GM21619 (cell line): ENCODE results near the gene IGFBP6.

ENCODE experiments used
- ATAC-seq: cut with Tn5 transposase; IDR thresholded peaks from one replicate; pipeline ENCODE4 v1.9.1; 2021; ENCODE audit not compliant: unreplicated experiment

The IGFBP6 gene

DNA sequence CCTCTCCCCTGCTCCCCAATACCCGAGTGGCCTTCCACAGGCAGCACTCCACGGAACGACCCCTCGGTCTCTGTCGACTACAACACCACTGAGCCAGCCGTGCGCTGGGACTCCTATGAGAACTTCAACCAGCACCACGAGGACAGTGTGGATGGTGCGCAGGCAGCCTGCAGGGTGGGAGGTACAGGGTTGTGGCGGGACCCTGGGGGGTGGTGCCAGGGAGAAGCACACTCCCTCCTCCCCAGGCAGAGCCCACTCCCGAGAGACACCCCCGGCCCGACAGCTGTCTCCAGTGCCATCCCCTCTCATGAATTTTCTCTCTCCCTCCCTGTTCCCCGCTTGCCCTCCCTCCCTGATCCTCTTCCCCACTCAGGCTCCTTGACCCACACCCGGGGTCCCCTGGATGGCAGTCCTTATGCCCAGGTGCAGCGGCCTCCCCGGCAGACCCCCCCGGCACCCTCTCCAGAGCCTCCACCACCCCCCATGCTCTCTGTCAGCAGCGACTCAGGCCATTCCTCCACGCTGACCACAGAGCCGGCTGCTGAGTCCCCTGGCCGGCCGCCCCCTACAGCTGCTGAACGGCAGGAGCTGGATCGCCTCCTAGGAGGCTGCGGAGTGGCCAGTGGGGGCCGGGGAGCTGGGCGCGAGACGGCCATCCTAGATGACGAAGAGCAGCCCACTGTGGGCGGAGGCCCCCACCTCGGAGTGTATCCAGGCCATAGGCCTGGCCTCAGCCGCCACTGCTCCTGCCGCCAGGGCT lies 38.6 kb upstream of the IGFBP6 start:
- ATAC-seq: no peak

DNA sequence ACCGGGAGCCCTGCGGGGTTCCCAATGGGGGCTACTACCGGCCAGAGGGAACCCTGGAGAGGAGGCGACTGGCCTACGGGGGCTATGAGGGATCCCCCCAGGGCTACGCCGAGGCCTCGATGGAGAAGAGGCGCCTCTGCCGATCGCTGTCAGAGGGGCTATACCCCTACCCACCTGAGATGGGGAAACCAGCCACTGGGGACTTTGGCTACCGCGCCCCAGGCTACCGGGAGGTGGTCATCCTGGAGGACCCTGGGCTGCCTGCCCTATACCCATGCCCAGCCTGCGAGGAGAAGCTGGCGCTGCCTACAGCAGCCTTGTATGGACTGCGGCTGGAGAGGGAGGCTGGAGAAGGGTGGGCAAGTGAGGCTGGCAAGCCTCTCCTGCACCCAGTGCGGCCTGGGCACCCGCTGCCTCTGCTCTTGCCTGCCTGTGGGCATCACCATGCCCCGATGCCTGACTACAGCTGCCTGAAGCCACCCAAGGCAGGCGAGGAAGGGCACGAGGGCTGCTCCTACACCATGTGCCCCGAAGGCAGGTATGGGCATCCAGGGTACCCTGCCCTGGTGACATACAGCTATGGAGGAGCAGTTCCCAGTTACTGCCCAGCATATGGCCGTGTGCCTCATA lies 37.9 kb upstream of the IGFBP6 start:
- no peak for ATAC-seq

DNA sequence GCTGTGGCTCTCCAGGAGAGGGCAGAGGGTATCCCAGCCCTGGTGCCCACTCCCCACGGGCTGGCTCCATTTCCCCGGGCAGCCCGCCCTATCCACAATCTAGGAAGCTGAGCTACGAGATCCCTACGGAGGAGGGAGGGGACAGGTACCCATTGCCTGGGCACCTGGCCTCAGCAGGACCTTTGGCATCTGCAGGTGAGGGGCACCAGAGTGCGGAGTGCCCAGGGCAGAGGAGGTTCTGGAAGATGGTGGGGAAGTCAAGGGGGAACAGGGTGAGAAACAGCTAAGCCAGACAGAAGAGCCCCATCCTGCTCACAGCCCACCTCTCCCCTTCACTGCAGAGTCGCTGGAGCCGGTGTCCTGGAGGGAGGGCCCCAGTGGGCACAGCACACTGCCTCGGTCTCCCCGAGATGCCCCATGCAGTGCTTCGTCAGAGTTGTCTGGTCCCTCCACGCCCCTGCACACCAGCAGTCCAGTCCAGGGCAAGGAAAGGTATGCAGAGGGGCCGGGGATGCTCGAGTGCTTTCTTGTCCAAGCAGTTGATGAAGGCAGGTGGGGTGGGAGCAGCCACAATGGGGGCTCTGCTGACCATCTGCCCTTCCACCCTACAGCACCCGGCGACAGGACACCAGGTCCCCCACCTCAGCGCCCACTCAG lies 37.3 kb upstream of the IGFBP6 start:
- no peak for ATAC-seq

DNA sequence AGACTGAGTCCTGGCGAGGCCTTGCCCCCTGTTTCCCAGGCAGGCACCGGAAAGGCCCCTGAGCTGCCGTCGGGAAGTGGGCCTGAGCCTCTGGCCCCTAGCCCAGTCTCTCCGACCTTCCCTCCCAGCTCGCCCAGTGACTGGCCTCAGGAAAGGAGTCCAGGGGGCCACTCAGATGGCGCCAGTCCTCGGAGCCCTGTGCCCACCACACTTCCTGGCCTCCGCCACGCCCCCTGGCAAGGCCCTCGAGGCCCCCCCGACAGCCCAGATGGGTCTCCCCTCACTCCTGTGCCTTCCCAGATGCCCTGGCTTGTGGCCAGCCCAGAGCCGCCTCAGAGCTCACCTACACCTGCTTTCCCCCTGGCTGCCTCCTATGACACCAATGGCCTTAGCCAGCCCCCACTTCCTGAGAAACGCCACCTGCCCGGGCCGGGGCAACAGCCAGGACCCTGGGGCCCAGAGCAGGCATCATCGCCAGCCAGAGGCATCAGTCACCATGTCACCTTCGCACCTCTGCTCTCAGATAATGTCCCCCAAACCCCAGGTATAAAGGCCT lies 36.7 kb upstream of the IGFBP6 start:
- no peak for ATAC-seq

DNA sequence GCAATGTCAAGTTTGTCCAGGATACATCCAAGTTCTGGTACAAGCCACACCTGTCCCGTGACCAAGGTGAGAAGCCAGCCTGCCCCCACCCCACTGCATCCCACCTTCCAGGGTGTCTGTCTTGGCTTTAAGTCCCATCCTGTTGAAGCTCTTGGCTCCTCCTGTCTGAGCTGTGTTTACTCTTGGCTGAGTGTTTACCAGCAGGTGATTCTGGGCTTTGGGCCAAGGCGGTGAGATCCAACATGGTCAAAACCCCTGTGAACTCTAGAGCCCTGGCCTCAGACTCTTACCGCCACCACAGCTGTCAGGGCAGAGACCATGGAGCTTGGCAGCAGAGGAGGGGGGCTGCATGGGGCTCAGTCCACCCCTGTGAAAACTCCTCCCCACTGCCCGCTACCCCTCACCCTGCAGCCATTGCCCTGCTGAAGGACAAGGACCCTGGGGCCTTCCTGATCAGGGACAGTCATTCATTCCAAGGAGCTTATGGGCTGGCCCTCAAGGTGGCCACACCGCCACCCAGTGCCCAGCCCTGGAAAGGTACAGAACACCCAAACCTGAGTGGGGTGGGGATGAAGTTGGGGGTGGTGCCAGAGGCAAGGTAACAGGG lies 36.0 kb upstream of the IGFBP6 start:
- ATAC-seq: no peak

DNA sequence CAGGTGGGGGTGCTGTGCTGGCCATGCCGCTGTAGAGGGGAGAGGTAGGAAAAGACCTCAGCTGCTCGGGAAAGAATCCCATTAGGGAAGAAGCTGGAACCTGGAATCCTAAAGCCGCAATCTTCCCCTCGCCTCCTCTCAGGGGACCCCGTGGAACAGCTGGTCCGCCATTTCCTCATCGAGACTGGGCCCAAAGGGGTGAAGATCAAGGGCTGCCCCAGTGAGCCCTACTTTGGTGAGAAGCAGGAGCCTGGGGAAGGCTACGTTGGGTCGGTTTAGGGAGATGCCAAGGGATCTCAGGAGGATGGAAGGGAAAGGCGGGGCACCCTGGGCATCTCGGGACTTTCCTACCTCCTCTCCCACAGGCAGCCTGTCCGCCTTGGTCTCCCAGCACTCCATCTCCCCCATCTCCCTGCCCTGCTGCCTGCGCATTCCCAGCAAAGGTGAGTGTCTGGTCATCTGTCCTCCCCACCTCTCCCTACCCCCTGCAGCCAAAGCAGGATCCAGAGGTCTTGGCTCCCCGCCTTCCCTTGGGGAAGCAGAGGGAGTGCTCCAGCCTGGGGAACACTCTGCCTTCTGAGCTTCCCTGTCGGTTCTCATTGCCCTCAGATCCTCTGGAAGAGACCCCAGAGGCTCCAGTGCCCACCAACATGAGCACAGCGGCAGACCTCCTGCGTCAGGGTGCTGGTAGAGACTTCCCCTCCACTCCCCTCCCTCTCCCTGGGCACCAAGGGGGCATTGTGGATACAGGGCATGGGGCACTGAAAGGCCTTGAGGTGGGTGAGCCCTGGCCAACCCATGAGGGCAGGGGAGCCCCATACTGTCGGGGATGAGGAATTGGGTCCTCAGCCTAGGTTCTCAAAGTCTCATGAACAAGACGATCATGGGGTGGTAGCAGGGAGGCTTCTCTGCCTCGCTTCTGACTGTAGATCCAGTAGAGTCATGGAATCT lies 35.2 kb upstream of the IGFBP6 start:
- no peak for ATAC-seq

DNA sequence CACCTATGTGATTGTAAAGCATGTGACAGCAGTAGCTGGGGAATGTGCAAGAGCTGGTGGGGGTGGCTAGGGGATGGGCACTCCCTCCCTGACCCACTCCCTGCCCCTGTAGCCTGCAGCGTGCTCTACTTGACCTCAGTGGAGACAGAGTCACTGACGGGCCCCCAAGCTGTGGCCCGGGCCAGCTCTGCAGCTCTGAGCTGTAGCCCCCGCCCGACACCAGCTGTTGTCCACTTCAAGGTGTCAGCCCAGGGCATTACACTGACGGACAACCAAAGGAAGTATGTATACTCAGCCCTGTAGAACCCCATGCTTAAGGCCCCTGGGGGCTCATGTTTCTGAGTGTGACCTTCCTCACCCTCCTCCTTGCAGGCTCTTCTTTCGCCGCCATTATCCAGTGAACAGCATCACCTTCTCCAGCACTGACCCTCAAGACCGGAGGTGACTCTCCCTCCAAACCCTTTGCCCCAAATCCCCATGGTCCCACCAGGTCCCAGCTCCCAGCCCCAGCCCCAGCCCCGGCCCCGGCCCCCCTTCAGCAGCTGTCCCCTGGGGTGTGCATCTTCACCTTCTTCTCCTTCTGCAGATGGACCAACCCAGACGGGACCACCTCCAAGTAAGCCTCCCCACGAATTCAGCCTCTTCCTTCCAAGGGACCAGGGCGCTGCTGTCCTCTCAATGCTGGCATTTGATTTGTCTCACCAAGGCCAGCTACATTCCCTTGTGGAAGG lies 34.3 kb upstream of the IGFBP6 start:
- no peak for ATAC-seq

DNA sequence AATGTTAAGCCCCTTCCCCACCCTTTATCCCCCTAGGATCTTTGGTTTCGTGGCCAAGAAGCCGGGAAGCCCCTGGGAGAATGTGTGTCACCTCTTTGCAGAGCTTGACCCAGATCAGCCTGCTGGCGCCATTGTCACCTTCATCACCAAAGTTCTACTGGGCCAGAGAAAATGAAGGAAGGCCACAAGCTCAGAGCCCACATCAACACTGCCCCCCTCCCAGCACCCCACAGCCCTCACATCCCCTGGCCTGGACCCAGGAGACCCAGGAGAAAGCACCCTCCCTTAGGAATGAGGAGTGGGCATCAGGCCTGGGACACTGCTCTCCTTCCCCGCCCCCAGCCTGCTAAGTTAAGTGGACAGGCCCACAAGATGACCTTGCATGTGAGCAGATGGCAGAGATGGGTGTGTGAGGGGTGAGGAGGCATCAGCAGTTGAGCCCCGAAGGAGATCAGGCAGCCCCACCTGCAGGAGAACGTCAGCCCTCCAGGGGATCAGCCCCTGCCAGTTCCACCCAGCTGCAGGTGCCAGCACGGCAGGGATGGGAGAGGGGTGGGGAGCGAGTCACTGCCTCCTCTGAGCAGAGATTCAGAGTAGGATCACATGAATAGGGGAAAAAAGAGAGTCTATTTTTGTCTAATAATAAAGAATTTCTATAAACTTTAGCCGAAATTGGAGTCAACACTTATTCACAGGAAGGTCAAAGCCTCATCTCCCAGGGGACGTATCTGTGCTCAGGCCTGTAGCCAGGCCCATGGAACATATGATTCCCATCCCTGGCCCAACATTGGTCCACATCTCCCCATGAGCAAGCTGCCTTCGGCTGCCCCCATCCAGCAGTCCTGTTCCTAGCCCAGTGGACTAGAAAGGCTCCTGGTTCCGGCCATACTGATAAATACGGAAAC lies 33.5 kb upstream of the IGFBP6 start:
- no peak for ATAC-seq

DNA sequence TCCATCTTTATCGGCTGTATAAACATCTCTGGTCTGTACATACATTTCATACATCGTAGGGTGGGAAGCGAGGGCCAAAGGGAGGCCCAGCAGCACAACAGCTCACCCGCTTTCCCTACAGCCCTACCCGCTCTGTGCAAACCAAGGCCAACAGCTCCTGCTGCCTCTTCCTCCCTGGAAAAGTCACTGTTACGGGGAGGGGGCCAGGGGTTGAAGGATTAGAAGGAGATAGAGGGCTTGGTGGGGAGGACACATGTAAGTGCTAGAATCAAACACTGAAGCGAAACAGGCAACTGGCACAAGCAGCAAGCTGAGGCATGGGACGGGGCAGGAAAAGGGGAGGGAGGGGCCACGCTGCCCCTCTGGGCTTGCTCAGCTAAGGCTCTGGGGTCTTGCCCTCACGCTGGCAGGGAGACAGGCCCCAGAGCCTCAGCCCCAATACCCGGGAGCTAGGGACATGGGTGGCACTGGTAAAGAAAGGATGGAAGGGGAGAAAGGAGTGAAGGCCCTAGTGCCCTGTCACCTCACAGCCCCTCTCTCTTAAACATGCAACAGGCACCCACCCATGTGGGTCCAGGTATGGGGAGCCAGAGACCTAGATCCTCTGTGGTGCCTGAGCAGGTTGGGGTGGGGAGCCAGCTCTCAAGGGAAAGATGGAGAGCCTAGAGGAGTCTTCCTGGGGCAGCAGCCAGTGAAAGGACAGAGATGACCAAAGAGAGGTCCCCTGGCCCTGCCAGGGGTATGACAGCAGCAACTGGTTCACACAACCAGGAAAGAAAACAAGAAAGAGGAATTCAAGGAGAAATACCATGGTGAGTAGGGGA lies 32.6 kb upstream of the IGFBP6 start:
- ATAC-seq: no peak

DNA sequence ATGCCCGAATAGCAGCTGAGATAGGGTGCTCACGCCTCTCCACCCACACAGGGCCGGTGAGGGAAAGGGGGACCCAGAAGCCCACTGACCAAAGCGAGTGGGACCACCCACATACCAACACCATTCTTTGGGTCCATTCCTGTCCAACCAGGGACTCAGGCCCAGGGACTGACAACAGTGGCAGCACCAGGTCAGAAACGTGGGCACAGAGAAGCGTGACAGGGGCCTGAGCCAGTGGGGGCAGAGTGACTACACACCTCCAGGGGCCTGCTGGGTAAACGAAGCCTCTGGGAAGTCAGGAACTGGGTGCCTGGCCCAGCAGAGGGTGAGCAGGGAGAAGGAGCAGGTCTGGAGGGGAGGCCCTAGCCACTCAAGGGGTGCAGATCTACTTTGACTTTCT lies 32.0 kb upstream of the IGFBP6 start:
- no peak for ATAC-seq

DNA sequence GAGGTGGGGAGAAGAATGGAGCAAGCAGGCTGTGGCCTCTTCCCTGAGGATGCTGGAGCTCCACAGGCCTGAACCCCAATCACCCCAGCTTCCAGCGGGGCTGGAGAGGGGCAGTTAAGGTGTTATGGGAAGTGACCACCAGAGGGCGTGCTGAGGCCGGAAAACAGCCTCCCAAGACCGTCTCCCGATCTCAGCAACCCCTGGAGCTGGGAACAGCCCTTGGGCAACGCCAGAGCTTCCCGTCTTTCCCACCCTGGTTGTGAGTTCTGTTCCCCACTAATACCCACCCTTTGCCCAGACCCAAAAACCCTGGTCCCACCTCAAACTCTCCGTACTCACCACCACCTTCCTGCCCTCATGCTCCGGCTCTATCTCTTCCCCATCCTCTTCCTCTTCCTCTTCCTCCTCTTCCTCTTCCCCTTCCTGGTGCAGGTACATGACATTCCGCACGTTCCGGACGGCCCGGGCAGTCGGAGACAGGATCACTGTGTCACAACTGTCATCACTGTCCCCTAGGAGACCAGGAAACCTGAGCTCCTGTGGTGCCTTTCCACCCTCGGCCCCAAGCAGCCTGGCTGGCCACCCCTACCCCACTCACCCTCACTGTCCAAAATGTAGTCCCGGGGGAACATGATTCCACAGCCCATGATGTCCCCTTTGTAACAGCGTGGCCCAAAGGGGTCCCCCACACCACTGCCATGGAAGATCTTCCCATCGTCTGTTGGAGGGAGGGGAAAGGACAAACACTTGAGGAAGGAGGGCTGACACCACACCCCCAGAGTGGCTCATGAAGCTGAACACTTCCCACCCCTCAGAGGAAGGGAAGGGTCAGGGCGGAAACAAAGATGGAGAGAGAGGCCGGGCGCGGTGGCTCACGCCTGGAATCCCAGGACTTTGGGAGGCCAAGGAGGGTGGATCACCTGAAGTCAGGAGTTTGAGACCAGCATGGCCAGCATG lies 31.2 kb upstream of the IGFBP6 start:
- ATAC-seq: no peak

DNA sequence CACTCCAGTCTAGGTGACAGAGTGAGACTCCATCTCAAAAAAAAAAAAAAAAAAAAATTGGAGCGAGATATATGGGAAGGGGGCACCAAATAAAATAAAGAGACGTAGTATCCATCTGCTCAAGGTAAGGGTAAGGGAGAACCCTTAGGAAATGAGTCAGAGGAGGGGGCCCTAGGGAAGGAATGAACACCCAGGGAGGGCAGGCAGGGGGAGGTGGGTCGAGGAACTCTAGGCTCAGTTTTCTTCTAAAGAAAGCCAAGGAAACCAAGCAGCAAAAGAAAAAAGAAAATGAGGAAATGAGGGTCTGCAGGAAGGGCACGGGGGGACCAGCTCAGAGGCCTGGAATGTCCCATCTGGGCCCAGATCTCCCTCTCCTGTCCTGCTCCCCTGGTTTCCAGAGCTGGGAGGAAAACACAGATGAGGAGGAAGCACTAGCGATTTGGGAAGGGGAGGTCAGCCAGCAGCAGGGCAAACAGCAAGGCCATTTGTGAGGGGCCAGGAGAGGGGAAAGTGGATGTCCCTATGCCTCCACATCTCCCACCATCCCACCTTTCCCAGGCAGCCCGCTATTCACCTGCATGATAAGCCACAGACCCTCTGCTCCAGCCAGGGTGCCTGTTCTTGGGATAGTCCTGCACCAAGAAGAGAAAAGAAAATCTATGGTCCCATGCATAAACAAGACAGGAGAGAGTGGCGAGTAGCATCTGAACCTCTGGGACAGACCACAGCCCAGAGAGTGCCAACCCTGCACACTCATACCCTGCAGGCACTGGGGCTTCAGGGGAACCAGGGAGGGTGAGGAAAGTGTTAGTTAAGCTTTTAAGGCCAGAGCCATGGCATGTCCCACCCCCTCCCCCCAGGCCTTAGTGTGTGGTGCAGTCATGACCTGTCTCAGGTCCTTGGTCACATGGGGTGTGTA lies 30.1 kb upstream of the IGFBP6 start:
- no peak for ATAC-seq

DNA sequence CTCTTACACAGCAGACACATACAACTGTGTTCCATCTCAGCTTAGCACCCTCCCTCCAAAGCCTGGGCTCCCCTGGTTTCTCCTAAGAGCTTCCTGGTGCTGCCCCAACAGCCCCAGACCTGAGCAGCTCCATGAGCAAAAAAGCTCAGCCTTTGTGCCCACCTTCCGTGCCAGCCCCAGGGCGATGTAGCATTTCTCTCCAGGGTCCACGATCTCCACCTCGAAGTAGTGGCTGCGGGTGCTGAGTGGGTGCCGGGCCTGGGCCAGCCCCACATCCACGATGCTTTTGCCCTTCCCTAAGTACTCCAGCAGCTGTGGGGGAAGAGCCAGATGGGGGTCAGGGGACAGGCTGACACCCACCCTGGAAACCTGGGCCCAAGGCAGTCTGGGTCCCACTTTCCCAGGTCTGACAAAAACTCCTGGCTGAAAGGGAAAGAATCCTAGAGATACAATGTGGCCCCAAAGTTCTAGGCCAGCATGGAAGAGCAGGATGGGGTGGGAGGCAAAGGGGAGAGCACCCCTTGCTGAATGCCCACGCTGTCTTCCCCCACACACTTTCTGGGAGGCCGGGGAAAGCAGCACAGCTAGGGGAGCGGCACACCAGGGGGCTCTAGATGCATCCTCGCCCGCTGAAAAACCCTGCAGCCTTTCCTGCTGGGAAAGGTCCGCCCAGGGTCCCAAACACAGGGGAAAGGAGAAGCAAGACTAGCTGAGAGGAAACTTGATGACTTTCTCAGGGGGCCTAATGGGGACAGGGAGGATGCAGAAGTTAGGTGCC lies 29.3 kb upstream of the IGFBP6 start:
- ATAC-seq: no peak

DNA sequence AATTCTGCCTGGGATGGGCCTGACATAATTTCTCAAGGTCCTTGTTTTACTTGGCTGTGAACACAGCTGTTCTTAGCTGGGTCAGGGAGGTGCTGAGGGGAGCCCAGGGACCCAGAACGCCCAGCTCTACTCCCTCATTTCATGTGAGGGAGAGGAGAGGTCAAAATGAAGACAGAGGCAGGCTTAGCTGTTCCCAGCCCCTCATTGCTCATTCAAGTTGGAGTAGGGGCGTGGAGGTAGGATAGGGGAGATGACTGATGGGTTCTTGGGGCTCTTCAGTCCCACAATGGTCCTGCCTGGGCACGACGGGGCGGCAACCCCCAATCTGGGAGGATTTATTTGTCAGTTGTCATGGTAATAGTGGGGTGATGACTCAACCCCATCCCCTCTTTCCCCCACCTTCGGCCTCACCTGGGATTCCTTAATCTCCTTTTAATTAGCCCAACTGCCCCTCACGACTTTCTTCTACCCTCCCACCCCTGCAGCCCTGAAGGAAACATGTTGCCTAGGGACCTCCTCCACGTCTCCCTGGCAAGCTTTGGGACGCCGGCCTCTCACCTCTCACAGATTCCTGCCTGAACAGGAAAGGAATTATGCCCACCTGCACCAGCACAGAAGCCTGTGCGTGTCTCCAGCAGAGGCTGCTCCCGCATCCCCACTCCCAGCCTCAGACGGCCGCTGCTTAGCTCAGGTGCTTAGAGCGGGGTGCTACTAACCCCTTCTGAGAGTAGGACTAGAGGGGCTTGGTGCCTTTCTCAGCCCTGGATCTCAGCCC lies 28.5 kb upstream of the IGFBP6 start:
- no peak for ATAC-seq
